T-cell (primary cell): ENCODE data around the gene TSPAN3. TPM values are rescaled to one million over a fixed set of nuclear protein-coding genes. Genes with fewer than 3 reads are reported as not detected.

Experiments
- ATAC-seq, 4 experiments: fragments of 200-7000 bp in 3 of 4; fragments of 150-1000 bp in 1 of 4; cut with Tn5 transposase; replicated peaks in 1 of 4; 1 replicate in 3 of 4; 2 replicates in 1 of 4; pipeline ENCODE4 v1.10.0; 2021; ENCODE audit warnings: moderate library complexity in 3 of 4, mild to moderate bottlenecking in 2 of 4, moderate number of reproducible peaks in 1 of 4
- CTCF ChIA-PET, 2 donors: fragments of 300-600 bp; sonication (Branson Sonifier 250); formaldehyde crosslinking; loops; one replicate each; lab custom pipeline; 2022; ENCODE audit warnings: antibody characterized with exemption in 2 of 2; lab: Charles Lee
- POLR2A ChIA-PET, 2 donors: fragments of 300-600 bp; sonication (Branson Sonifier 250); formaldehyde crosslinking; loops; one replicate each; lab custom pipeline; 2022; ENCODE audit warnings: antibody characterized with exemption in 2 of 2; lab: Charles Lee
- DNase-seq, 35 experiments: peaks; one replicate each; pipeline versions ENCODE4 v3.0.0 to v3.0.0-alpha.2; 2013 to 2023
- H3K27ac ChIP-seq: one replicate; pipeline ENCODE4 v1.5.1; 2013; ENCODE audit warnings: low read length
- H3K27me3 ChIP-seq, 2 experiments: replicated peaks in 1 of 2; 1 replicate in 1 of 2; 2 replicates in 1 of 2; pipeline versions ENCODE4 v1.6.1 to v1.7.0; 2013; ENCODE audit warnings: low read length in 1 of 2, mixed read lengths in 1 of 2; ENCODE audit not compliant: control insufficient read depth in 2 of 2, insufficient read depth in 2 of 2; ENCODE audit errors: extremely low read depth in 1 of 2
- H3K36me3 ChIP-seq, 2 donors: 1 replicate in 1 of 2; 2 replicates in 1 of 2; pipeline versions ENCODE4 v1.6.1 to v1.7.0; 2013; ENCODE audit warnings: low read length in 1 of 2; ENCODE audit not compliant: control insufficient read depth in 2 of 2, insufficient read depth in 1 of 2; ENCODE audit errors: extremely low read depth in 1 of 2
- H3K4me1 ChIP-seq, 2 experiments: 1 replicate in 1 of 2; 2 replicates in 1 of 2; pipeline versions ENCODE4 v1.6.1 to v1.7.0; 2013; ENCODE audit warnings: low read length in 2 of 2, mixed read lengths in 1 of 2; ENCODE audit not compliant: insufficient read depth in 2 of 2, control insufficient read depth in 1 of 2; ENCODE audit errors: extremely low read depth in 1 of 2
- H3K4me3 ChIP-seq, 2 donors: 1 replicate in 1 of 2; 2 replicates in 1 of 2; pipeline versions ENCODE4 v1.5.1 to v1.7.0; 2013; ENCODE audit warnings: mild to moderate bottlenecking in 2 of 2, low read length in 1 of 2, moderate library complexity in 1 of 2; ENCODE audit not compliant: control insufficient read depth in 1 of 2; ENCODE audit errors: extremely low read depth in 1 of 2
- H3K9me3 ChIP-seq: 2 replicates; pipeline ENCODE4 v1.7.0; 2013
- H3K27ac Mint-ChIP-seq, 2 donors: one replicate each; pipeline ENCODE4 v1.8.0; 2020 to 2021; ENCODE audit warnings: mild to moderate bottlenecking in 2 of 2, mixed read lengths in 2 of 2
- H3K27me3 Mint-ChIP-seq, 2 donors: one replicate each; pipeline ENCODE4 v1.8.0; 2021 to 2022; ENCODE audit warnings: mixed read lengths in 2 of 2
- H3K36me3 Mint-ChIP-seq: one replicate; pipeline ENCODE4 v1.8.0; 2021; ENCODE audit warnings: mixed read lengths
- H3K4me1 Mint-ChIP-seq, 3 donors: one replicate each; pipeline ENCODE4 v1.8.0; 2020 to 2022; ENCODE audit warnings: mixed read lengths in 3 of 3, mild to moderate bottlenecking in 1 of 3
- H3K4me3 Mint-ChIP-seq, 3 donors: one replicate each; pipeline ENCODE4 v1.8.0; 2020 to 2022; ENCODE audit warnings: mild to moderate bottlenecking in 3 of 3, mixed read lengths in 3 of 3, moderate library complexity in 3 of 3
- H3K9me3 Mint-ChIP-seq, 3 donors: one replicate each; pipeline ENCODE4 v1.8.0; 2020 to 2022; ENCODE audit warnings: mixed read lengths in 3 of 3
- WGBS: methylation state at CpG from one replicate; pipeline ENCODE4 v1.1.5; 2013; ENCODE audit warnings: missing lambda C conversion rate; ENCODE audit not compliant: insufficient coverage; 5-methylcytosine and 5-hydroxymethylcytosine counted together
- total RNA-seq, 35 experiments: library from RNA in 6 of 35; stranded (reverse) in 6 of 35; fragments of 120-200 nt in 1 of 35; gene quantifications; one replicate each; pipeline versions ENCODE4 v1.2.1 to v1.2.4 and lab custom pipeline; 2013 to 2026

TSPAN3 gene
- total RNA-seq, 5 donors from 2014 or later (not counting 1 experiment from before 2014, with no cell fraction given): 12.7 to 26.3 (median 25.0) TPM

DNA sequence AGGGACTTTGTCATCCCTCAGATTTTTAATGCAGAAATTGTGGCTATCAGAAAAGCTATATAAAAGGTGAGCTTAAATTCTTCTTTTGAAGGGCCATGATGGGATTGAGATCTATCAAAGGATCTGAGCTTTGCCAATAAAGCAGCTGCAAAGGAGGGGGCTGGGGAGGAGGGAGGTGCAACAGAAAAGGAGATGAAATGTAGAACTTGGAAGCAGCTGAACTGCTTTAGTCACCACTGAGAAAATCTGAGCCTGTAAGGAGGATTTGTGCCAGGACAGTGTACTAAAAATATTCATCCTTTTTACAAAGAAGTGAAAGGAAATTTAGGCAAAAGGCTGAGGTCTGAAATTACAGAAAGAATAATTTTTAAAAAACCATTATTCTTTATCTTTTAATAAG, 10.4 kb downstream of the TSPAN3 start:
- no peaks in the 10 kb centered on the region for H3K9me3 ChIP-seq
- ChIA-PET POLR2A (interaction anchor here (0.6 to 1.2 kb wide), 2 partner anchors 10 to 58 kb away, joined by 3 read pairs; partner anchors contain the start of gene TSPAN3 (in 1 of the 2)), CTCF (interaction anchor here in 1 of 2 donors (0.6 to 1.5 kb wide), 3 partner anchors 9 to 58 kb away, joined by 3 read pairs; no protein-coding TSS in a partner anchor)
- DNase-seq (no peak), ATAC-seq (no peak)
- Mint-ChIP-seq H3K4me3 (no peak overlapping the region), H3K27me3 (no peaks in the 10 kb centered on the region), H3K4me1 (peaks cover 16 to 43% (median 32%) of the 10 kb centered on the region in 3 donors), H3K36me3 (no peaks in the 10 kb centered on the region), H3K27ac (peak overlapping the region in 1 of 2 donors; percentile 16), H3K9me3 (no peaks in the 10 kb centered on the region)
- H3K27ac ChIP-seq: no peak overlapping the region
- H3K36me3 ChIP-seq: no peaks in the 10 kb centered on the region
- H3K4me3 ChIP-seq: no peak overlapping the region
- H3K4me1 ChIP-seq: peaks cover 0 to 6% of the 10 kb centered on the region in 2 experiments
- H3K27me3 ChIP-seq: no peaks in the 10 kb centered on the region

DNA sequence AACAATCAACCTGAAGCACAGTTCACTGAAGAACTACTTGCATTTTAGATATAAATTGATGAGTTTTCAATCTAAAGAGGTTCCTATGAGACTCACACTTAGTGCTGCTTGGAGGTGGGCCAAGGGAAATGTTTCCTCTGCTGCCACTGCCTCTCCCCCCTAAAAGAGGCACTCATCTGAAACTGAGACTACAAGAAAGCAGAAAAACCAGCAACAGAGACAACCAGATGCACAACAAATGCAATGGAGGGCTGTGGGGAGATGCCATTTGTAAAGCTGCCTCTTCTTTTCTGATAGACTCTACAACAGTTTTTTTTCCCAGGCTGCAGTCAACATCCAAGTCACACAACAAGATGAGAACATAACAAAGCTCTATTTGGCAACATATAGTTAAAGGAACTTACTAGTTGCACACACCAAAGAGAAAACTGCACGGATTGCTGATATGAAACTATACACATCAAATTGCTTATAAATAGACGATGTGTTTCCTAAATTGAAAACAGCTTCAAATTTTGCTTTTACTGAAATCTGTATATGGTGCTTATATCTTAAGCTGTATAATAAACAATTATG, 11.0 kb downstream of the TSPAN3 start:
- H3K4me3 ChIP-seq: no peak overlapping the region
- ChIA-PET POLR2A (interaction anchor here in 1 of 2 donors (1.2 kb wide), 1 partner anchor 11 kb away, joined by 3 read pairs; the partner anchor contains the start of gene TSPAN3), CTCF (interaction anchor here in 1 of 2 donors (0.6 to 1.5 kb wide), 4 partner anchors 8 to 251 kb away, joined by 3 to 6 read pairs (median 3); no protein-coding TSS in a partner anchor)
- no peaks in the 10 kb centered on the region for H3K27me3 Mint-ChIP-seq
- H3K27ac Mint-ChIP-seq: no peak overlapping the region
- H3K4me1 ChIP-seq: peaks cover 0 to 6% of the 10 kb centered on the region in 2 experiments
- no peak overlapping the region for H3K4me3 Mint-ChIP-seq
- DNase-seq (no peak), ATAC-seq (no peak)
- H3K4me1 Mint-ChIP-seq: peaks cover 14 to 42% (median 28%) of the 10 kb centered on the region in 3 donors
- no peak overlapping the region for H3K27ac ChIP-seq
- no peaks in the 10 kb centered on the region for H3K36me3 Mint-ChIP-seq
- H3K36me3 ChIP-seq: no peaks in the 10 kb centered on the region
- no peaks in the 10 kb centered on the region for H3K9me3 ChIP-seq
- no peaks in the 10 kb centered on the region for H3K9me3 Mint-ChIP-seq
- no peaks in the 10 kb centered on the region for H3K27me3 ChIP-seq
- WGBS: no CpG with 5 or more reads among the region's 2 CpGs

DNA sequence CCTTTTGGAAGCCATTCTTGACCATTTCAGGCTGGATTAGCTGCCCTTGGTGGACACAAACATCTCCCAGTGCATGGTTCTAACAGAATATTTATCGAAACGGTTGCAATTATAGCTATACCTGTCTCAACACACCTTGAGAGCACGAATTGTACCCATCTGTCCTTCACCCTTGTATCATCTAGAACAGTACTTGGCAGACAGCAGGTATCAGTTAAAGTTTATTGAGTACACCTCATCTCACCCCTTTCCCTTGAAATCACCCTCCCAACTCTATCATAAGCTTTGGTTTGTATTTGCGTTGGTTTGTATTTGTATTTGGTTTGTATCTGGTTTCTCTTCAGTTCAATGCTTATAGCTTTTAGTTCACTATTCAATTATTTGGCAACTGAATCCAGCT, 12.4 kb downstream of the TSPAN3 start:
- WGBS: 100% methylated on average over 3 of the region's 4 CpGs
- CTCF ChIA-PET: interaction anchor here in 1 of 2 donors (0.6 kb wide), 1 partner anchor 10 kb away, joined by 5 read pairs; no protein-coding TSS in a partner anchor

DNA sequence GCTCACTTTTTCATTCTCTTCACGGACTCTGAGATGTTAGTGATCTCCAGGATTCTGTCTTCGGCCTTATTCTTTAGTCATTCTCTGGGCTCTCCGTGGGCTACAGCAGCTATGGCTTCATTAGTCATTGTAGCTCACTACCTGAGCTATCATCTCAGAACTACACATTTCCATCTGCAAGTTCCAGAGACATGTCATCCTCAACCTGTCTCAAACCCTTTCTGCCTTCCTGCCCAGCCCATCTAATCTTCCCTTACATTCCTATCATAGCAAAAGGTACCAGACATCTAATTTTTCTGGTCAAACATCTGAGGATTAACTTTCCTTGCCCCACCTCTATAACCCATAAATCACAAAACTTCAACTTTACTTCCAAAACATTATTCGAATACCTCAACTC, 13.2 kb downstream of the TSPAN3 start:
- Mint-ChIP-seq H3K27ac (no peak overlapping the region), H3K27me3 (no peaks in the 10 kb centered on the region), H3K36me3 (peaks cover 5% of the 10 kb centered on the region), H3K4me1 (peaks cover 16 to 34% (median 21%) of the 10 kb centered on the region in 3 donors), H3K4me3 (no peak overlapping the region), H3K9me3 (no peaks in the 10 kb centered on the region)
- ChIA-PET POLR2A (interaction anchor here in 1 of 2 donors (0.6 kb wide), 1 partner anchor 363 kb away, joined by 3 read pairs; the partner anchor contains the start of gene HMG20A), CTCF (interaction anchor here in 1 of 2 donors (0.5 to 0.6 kb wide), 2 partner anchors 9 to 17 kb away, joined by 4 to 7 read pairs; no protein-coding TSS in a partner anchor)
- no peaks in the 10 kb centered on the region for H3K27me3 ChIP-seq
- DNase-seq (no peak), ATAC-seq (no peak)
- no peak overlapping the region for H3K27ac ChIP-seq
- H3K4me3 ChIP-seq: no peak overlapping the region
- peaks cover 0 to 6% of the 10 kb centered on the region in 2 experiments for H3K4me1 ChIP-seq
- WGBS: 91% methylated on average over 4 of the region's 4 CpGs
- H3K9me3 ChIP-seq: no peaks in the 10 kb centered on the region
- peaks cover 0 to under 1% of the 10 kb centered on the region in 2 donors for H3K36me3 ChIP-seq

More for the DNA sequence above, 12.4 kb downstream of the TSPAN3 start:
- Mint-ChIP-seq H3K27me3 (no peaks in the 10 kb centered on the region), H3K27ac (no peak overlapping the region), H3K4me3 (no peak overlapping the region), H3K36me3 (peaks cover 5% of the 10 kb centered on the region), H3K9me3 (no peaks in the 10 kb centered on the region), H3K4me1 (peaks cover 16 to 34% (median 21%) of the 10 kb centered on the region in 3 donors)
- H3K4me3 ChIP-seq: no peak overlapping the region
- POLR2A ChIA-PET: no interaction called here
- DNase-seq (no peak), ATAC-seq (no peak)
- no peak overlapping the region for H3K27ac ChIP-seq
- no peaks in the 10 kb centered on the region for H3K27me3 ChIP-seq
- no peaks in the 10 kb centered on the region for H3K36me3 ChIP-seq
- no peaks in the 10 kb centered on the region for H3K9me3 ChIP-seq
- H3K4me1 ChIP-seq: peaks cover 0 to 6% of the 10 kb centered on the region in 2 experiments

DNA sequence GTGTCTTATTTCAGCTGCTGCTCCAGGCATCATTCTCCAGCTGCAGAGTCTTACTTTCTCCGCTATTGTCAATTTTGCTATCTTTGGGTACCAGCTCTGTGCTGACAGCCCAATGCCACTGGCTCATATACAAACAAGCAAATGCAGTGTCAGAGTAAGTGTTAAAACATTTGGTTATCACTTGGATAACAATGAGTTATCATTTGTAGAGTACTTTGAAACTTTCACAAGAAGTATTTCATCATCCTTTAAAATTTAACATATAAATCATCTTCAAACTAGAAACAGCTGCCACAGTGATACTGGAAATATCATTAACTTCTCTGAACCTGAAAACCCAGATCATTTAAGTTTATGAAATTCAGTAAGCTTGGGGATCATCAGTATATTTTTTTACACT, 13.8 kb downstream of the TSPAN3 start:
- DNase-seq (no peak), ATAC-seq (no peak)
- ChIA-PET POLR2A (interaction anchor here in 1 of 2 donors (0.6 kb wide), 1 partner anchor 364 kb away, joined by 3 read pairs; the partner anchor contains the start of gene HMG20A), CTCF (no interaction called here)
- H3K9me3 ChIP-seq: no peaks in the 10 kb centered on the region
- H3K4me3 ChIP-seq: no peak overlapping the region
- peaks cover 0 to 6% of the 10 kb centered on the region in 2 donors for H3K36me3 ChIP-seq
- no CpG with 5 or more reads among the region's 1 CpG for WGBS
- no peaks in the 10 kb centered on the region for H3K27me3 Mint-ChIP-seq
- H3K4me1 ChIP-seq: peaks cover 0 to 6% of the 10 kb centered on the region in 2 experiments
- no peaks in the 10 kb centered on the region for H3K9me3 Mint-ChIP-seq
- H3K27me3 ChIP-seq: no peaks in the 10 kb centered on the region
- no peak overlapping the region for H3K27ac ChIP-seq
- H3K27ac Mint-ChIP-seq: no peak overlapping the region
- no peak overlapping the region for H3K4me3 Mint-ChIP-seq
- peaks cover 11% of the 10 kb centered on the region for H3K36me3 Mint-ChIP-seq
- H3K4me1 Mint-ChIP-seq: peaks cover 16 to 34% (median 21%) of the 10 kb centered on the region in 3 donors

DNA sequence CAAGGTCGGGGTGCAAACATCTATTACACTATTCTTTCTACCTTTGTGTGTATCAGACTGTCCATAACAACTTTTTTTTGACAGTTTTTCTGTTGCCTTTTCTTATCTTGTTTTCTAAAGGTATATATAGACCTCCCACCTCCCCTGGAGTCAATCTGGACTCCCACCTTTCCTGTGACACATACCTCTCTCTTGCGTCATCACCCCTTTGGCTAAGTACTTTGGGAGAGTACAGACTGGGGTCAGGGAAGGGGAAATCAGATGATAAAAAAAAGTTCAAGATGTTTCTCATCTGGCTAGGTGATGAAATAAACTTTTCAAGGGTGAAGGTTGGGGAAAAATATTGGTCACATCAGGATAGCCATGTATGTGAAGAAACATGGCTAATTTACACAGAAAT, 17.2 kb downstream of the TSPAN3 start:
- no peak overlapping the region for H3K27ac ChIP-seq
- Mint-ChIP-seq H3K4me3 (no peak overlapping the region), H3K27ac (no peak overlapping the region), H3K9me3 (no peaks in the 10 kb centered on the region), H3K27me3 (no peaks in the 10 kb centered on the region), H3K36me3 (peaks cover 15% of the 10 kb centered on the region), H3K4me1 (peaks cover 2 to 14% (median 8%) of the 10 kb centered on the region in 3 donors)
- no CpG with 5 or more reads among the region's 2 CpGs for WGBS
- no peaks in the 10 kb centered on the region for H3K27me3 ChIP-seq
- H3K4me3 ChIP-seq: no peak overlapping the region
- CTCF ChIA-PET: no interaction called here
- ATAC-seq (no peak), DNase-seq (no peak)
- H3K9me3 ChIP-seq: no peaks in the 10 kb centered on the region
- H3K36me3 ChIP-seq: peaks cover 3 to 8% of the 10 kb centered on the region in 2 donors
- H3K4me1 ChIP-seq: no peaks in the 10 kb centered on the region
- POLR2A ChIA-PET: no interaction called here
